Islet precursor cell (in vitro differentiated cells): Measurements from ENCODE around the gene SNAPC3.
"Not testable (repeated sequence)": the region's sequence is repeated elsewhere in the genome, so short reads cannot be mapped to it uniquely, and the experiment has no call there.

ENCODE experiments used
- DNase-seq: peaks from one replicate; pipeline ENCODE4 v3.0.0-alpha.2; 2018

The SNAPC3 gene

GRCh38 chr9:15422372-15423230, at the start of gene SNAPC3:
Gene SNAPC3, plus strand, starts transcription at chr9:15422876. Its CDS starts 4 bp downstream, at chr9:15422880.
- DNase-seq: peak; percentile 98

- no peak for DNase-seq
These were observed 48.8 kb upstream of the SNAPC3 start for GRCh38 chr9:15373881-15374280.

DNA sequence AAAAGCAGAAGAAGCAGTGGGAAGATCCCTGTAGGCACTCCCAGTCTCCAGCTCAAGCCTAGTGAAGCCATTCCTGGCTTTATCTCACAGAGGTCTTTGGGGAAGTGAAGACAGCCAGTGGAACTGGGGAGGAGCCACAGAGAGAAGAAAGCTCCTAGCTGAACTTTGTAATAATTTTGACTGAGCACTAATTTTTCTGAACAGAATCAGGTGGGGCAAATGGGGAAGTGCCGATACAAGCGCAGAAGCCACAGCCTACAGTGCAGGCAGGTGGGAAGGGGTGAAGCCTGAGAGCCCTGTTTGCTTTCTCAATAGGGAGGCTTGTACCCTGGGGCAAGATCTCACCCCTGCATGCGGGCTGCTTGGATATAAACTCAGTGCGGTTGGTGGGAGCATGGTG, 48.4 kb upstream of the SNAPC3 start:
- no peak for DNase-seq

- DNase-seq: no peak
These were observed 47.9 kb upstream of the SNAPC3 start for GRCh38 chr9:15374825-15375224.

- no peak for DNase-seq
These were observed 44.8 kb upstream of the SNAPC3 start for GRCh38 chr9:15377625-15378540.

DNA sequence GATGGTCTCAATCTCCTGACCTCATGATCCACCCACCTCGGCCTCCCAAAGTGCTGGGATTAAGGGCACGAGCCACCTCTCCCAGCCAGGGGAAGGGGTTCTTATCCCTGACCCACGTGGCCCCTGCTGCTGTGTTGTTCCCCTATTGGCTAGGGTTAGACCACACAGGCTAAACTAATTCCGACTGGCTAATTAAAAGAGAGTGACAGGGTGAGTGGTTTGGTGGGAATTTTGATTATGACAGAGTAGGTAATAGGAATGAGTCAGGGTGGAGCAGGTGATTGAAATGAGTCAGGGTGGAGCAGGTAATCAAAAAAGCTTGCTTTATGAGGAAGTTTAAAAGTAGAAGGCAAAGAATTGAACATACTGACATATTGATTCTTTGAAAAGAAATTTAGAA, 43.4 kb upstream of the SNAPC3 start:
- DNase-seq: not testable (repeated sequence)

DNA sequence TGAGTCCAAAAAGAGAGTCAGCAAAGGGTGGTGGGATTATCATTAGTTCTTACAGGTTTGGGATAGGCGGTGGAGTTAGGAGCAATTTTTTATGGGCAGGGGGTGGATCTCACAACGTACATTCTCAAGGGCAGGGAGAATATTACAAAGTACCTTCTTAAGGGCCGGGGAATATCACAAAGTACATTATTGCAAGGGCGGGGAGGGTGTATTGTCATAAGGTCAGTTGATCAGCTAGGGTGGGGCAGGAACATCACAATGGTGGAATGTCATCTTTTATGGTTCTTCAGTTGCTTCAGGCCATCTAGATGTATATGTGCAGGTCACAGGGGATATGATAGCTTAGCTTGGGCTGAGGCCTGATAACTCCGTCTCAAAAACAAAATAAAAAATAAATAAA, 42.8 kb upstream of the SNAPC3 start:
- not testable (repeated sequence) for DNase-seq

- no peak for DNase-seq
These were observed 41.2 kb upstream of the SNAPC3 start for GRCh38 chr9:15381491-15381890.

DNA sequence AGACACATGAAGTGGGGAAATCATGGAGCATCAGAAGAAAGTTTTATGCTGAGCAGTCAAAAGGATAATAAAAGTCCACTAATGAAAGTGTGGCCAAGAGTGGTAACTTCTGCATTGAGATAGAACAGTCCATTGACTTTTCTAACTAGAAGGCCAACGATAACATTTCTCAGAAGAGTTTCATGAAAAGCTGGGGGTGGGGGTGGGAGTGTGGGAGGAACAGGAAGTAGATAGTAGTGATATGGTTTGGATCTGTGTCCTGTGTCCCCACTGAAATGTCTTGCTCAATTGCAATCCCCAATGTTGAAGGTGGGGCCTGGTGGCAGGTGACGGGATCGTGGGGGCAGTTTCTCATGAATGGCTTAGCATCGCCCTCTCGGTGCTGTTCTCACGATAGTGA, 36.2 kb upstream of the SNAPC3 start:
- DNase-seq: no peak

GRCh38 chr9:15389173-15389572, 33.5 kb upstream of the SNAPC3 start:
- DNase-seq: no peak

GRCh38 chr9:15389631-15390030, 33.0 kb upstream of the SNAPC3 start:
- no peak for DNase-seq

DNA sequence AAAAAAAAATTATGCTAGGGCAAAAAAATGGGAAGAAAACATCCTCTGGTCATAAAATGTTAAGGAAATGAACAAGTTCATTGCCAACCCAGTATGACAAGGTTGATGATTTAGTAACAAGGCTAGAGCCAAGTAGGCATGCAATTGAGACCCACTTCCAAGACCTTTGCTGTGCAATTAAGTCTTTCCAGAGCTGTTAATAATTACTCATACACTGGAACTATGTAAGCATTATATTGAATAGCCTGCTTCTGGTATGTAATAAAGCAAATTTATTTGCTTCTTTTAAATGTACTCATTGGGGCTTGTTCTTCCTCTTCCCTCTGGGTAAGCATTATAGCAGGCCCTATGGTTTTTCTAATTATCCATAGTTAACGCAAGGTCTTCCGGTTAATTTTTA, 32.5 kb upstream of the SNAPC3 start:
- no peak for DNase-seq

GRCh38 chr9:15392363-15392762, 30.3 kb upstream of the SNAPC3 start:
- DNase-seq: no peak

DNA sequence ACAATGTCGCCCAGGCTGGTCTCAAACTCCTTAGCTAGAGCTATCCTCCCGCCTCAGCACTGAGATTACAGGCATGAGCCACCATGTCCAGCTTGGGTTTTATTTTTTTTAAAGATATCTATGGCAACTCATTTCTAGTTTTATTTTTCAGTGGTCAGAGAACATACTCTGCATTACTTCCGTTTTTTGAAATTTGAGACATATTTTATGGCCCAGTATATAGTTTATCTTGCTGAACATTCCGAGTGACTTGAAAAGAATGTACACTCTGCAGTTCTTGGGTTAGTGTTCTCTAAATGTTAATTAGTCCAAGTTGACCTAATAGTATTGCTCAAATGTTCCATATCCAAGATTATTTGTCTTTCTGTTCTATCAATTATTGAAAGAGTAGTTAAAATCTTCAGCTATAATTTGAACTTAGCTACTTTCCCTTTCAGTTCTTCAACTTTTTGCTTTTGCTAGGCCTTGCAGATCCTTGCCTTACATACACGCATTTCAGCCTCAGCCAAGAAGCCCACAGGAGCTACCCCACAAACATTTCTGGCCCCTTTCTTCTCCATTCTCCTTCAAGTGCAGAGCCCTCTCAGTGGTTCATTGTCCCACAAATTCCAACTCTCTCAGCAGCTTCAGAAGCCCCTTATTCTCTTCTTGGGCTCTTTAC, 22.3 kb upstream of the SNAPC3 start:
- DNase-seq: no peak

DNA sequence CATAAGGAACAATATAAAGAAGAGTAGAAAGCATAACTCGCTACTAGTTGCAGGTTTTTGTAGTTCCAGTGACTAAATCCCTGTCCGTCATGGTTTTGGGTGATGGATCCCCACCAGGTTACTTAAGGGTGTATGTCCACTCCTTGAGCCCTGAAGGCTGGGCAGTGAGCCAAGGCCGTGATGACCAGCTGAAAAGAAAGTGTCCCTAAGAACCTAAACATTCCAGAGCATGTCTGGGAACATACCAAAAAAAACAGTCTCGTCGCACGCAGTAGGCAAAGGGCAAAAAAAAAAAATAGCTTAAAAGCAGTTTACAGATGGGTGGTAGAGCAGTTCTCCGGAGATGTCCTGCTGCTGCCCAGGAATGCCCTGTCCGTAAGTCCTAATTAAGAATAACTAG, 21.4 kb upstream of the SNAPC3 start:
- no peak for DNase-seq

- no peak for DNase-seq
These were observed 19.5 kb upstream of the SNAPC3 start for GRCh38 chr9:15403155-15403554.

- DNase-seq: no peak
These were observed 18.5 kb upstream of the SNAPC3 start for GRCh38 chr9:15404171-15404570.

DNA sequence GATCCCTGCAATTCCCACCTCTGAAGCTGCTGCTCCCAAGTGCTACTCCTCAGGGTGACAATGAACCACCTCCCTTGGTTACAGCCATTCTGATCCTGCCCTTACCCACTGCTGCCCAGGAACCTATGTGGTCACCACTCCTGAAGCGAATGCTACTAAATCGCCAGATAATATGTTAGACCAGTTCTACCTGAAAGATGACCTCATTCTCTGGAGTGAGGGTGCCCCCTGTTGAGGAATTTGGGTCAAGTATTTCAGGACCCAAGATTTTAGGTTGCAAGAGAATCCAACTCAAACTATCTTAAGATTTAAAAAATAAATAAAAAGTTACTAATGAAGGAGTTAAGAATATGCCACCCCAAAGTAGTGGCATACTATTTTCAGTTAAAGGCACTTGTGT, 5.8 kb upstream of the SNAPC3 start:
- peak; percentile 60 for DNase-seq

DNA sequence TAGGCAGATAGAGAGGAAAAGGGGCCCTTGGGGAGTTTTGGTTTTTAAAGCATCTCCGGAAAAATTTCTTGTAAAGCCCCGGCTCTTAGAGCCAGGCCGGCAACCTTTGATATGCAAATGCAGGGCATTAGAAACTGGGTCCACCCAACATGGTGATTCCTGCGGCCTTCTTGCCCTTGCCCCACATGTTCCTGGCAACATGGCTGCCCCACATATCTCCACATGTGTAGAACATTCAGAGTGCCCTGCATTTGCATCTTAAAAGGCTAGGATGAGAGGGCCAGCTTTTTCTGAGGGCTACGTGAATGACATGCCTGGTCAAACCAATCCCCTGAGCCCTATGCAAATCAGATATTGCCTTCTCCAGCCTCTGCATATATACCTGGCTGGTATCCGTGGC, 5.0 kb upstream of the SNAPC3 start:
- DNase-seq: no peak

GRCh38 chr9:15420796-15421195, 1.9 kb upstream of the SNAPC3 start:
- no peak for DNase-seq

DNA sequence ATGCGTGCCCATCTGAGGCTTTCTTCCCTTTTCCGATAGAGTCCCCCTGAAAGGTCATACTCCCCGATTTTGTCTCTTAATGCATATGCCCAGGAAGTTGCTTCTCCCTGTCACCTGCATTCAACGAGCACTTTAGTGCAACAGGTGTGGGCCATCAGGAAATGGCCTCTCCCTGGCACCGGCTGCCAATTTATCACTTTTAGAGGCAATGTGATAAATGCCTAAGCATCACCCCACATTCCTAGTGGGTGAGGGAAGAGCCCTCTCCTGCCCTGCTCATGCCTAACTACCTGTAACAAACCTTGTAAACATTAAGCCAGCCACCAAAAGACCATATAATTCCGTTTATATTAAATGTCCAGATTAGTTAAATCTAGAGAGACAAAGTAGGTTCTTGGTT, 1.1 kb upstream of the SNAPC3 start:
- no peak for DNase-seq

DNA sequence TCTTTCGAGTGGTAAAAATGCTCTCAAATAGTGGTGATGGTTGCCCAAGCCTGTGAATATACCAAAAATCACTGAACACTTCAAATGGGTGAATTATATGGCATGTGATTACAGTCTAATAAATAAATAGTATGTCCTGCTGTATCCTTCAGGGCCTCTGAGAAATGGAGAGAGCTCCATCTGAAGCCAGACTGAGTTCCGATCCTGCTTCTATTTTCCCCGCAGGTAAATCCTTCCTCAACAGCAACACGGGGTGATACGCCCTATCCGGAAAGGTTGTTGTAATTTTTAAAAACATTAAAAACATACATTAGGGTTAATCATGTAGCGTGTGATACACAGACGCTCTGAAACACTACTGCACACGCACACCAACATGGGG, 695 bp upstream of the SNAPC3 start:
- DNase-seq: no peak

DNA sequence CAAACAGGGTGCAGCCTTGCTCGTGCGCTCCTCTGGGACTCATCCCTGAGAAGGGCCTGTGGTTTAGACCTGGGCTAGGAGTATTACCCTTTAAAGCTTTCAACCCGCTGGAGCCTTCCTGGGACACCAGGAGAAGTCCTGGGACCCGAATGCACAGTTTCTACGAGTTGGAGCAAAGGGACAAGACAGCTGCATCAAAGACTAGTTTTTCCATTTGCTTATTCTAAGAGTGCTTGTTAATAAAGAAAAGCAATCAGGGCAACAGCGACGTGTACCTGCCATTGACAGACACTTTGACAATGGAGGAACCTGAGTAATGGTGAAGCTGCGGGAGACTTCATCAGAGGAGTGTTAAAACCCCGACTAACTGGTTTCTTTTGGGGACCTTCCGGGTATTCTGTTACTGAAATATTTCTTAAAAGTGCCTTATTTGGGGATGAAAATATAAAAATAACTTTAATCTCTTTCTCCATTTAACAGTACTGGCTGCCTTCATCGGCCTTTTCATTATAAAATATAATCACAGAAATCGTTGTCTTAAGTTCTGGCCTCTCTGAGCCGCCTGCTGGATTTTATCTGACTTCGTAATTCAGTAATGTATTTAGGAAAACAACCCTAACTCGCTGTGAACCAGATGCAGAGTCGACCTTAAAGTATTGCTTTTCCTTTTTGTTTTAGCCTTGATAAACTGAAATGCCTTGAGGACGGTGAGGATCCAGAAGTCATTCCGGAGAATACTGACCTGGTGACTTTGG, 732 bp downstream of the SNAPC3 start:
- DNase-seq: no peak
